Activated B cell treated with CpG ODN at 0.5 μM for 24 hours (primary cell): ENCODE results near the gene MAGEC3. TPM values are rescaled to one million over a fixed set of nuclear protein-coding genes. Genes with fewer than 3 reads are reported as not detected.

Source experiments
- ATAC-seq: fragments of 200-7000 bp; cut with Tn5 transposase; one replicate; pipeline ENCODE4 v1.10.0; 2021; ENCODE audit warnings: low read depth, mild to moderate bottlenecking, moderate library complexity
- CTCF ChIA-PET: fragments of 350-600 bp; sonication (Branson Sonifier 250); formaldehyde crosslinking; loops from one replicate; lab custom pipeline; 2021; ENCODE audit warnings: antibody characterized with exemption; lab: Charles Lee
- POLR2A ChIA-PET: fragments of 350-600 bp; sonication (Branson Sonifier 250); formaldehyde crosslinking; loops from one replicate; lab custom pipeline; 2021; ENCODE audit warnings: antibody characterized with exemption; lab: Charles Lee
- DNase-seq: peaks from one replicate; pipeline ENCODE4 v3.0.0; 2022
- H3K27ac Mint-ChIP-seq: one replicate; pipeline ENCODE4 v1.8.0; 2020; ENCODE audit warnings: mixed read lengths
- H3K27me3 Mint-ChIP-seq: one replicate; pipeline ENCODE4 v1.8.0; 2021; ENCODE audit warnings: mixed read lengths
- H3K36me3 Mint-ChIP-seq: one replicate; pipeline ENCODE4 v1.8.0; 2021; ENCODE audit warnings: low read depth, mixed read lengths
- H3K4me1 Mint-ChIP-seq: one replicate; pipeline ENCODE4 v1.8.0; 2021; ENCODE audit warnings: mixed read lengths
- H3K4me3 Mint-ChIP-seq: one replicate; pipeline ENCODE4 v1.8.0; 2020; ENCODE audit warnings: mild to moderate bottlenecking, mixed read lengths
- H3K9me3 Mint-ChIP-seq: one replicate; pipeline ENCODE4 v1.8.0; 2020; ENCODE audit warnings: mixed read lengths
- intact Hi-C: fragments of 100-400 bp; cut with micrococcal nuclease; formaldehyde crosslinking; loops from one replicate; pipeline ENCODE4 v1.15.1; 2024
- total RNA-seq: library from RNA; stranded (reverse); gene quantifications from 2 replicates; pipeline ENCODE4 v1.2.3, GENCODE V29; 2022
- TF ChIP-seq, protein P1 (sequence below): fragments of 200-600 bp; IDR thresholded peaks from one replicate; pipeline ENCODE4 v1.8.0; 2022; ENCODE audit warnings: antibody characterized with exemption, mild to moderate bottlenecking

The MAGEC3 gene
- total RNA-seq, 1 donor from 2014 or later: not detected

DNA sequence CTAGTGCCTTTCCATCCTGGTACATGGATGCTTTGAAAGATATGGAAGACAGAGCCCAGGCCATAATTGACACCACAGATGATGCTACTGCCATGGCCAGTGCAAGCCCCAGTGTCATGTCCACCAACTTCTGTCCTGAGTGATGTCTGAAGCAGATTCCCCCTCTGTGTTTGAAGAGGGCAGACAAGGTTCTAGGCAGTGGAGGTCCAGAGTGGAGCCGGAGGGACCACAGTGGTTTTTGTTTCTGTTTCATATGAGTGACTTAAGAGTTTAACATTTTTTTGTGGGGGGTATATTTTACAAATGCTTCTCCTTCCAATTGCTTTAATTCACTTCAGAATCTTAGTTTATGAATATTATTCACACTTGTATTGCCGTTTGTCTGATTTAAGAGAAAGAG lies 59.6 kb downstream of the MAGEC3 start:
- CTCF ChIA-PET: no interaction called here
- Mint-ChIP-seq H3K27me3 (no peaks in the 10 kb centered on the region), H3K9me3 (no peaks in the 10 kb centered on the region), H3K27ac (no peak overlapping the region), H3K36me3 (no peaks in the 10 kb centered on the region), H3K4me3 (no peak overlapping the region), H3K4me1 (no peaks in the 10 kb centered on the region)
- no peak for ATAC-seq
- intact Hi-C loops: no loop called here
- POLR2A ChIA-PET: no interaction called here
- TF ChIP-seq, protein P1, sequence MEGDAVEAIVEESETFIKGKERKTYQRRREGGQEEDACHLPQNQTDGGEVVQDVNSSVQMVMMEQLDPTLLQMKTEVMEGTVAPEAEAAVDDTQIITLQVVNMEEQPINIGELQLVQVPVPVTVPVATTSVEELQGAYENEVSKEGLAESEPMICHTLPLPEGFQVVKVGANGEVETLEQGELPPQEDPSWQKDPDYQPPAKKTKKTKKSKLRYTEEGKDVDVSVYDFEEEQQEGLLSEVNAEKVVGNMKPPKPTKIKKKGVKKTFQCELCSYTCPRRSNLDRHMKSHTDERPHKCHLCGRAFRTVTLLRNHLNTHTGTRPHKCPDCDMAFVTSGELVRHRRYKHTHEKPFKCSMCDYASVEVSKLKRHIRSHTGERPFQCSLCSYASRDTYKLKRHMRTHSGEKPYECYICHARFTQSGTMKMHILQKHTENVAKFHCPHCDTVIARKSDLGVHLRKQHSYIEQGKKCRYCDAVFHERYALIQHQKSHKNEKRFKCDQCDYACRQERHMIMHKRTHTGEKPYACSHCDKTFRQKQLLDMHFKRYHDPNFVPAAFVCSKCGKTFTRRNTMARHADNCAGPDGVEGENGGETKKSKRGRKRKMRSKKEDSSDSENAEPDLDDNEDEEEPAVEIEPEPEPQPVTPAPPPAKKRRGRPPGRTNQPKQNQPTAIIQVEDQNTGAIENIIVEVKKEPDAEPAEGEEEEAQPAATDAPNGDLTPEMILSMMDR: no peak
- no peak for DNase-seq

DNA sequence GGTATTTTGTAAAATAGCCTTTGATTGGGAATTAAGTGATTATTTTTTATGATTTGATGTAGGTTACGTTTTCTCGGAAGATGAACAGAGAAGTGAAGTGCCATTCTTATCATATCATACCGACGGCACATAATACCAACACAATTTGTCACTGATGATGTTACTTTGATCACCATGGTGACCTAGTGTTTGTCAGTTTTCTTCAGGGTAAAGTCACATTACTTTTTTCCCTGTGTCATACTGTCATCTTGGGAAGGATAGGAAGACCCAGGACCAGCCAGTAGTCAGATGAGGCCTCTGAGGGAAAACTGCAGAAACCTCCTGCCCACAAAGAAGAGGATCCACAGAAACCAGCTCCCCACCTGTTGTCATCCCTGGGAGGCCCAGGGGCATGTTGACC lies 64.2 kb downstream of the MAGEC3 start:
- TF ChIP-seq, protein P1: no peak
- Mint-ChIP-seq H3K4me1 (no peaks in the 10 kb centered on the region), H3K36me3 (no peaks in the 10 kb centered on the region), H3K27ac (no peak overlapping the region), H3K9me3 (no peaks in the 10 kb centered on the region), H3K4me3 (no peak overlapping the region), H3K27me3 (no peaks in the 10 kb centered on the region)
- intact Hi-C loops: no loop called here
- ChIA-PET POLR2A (no interaction called here), CTCF (no interaction called here)
- ATAC-seq (no peak), DNase-seq (no peak)

DNA sequence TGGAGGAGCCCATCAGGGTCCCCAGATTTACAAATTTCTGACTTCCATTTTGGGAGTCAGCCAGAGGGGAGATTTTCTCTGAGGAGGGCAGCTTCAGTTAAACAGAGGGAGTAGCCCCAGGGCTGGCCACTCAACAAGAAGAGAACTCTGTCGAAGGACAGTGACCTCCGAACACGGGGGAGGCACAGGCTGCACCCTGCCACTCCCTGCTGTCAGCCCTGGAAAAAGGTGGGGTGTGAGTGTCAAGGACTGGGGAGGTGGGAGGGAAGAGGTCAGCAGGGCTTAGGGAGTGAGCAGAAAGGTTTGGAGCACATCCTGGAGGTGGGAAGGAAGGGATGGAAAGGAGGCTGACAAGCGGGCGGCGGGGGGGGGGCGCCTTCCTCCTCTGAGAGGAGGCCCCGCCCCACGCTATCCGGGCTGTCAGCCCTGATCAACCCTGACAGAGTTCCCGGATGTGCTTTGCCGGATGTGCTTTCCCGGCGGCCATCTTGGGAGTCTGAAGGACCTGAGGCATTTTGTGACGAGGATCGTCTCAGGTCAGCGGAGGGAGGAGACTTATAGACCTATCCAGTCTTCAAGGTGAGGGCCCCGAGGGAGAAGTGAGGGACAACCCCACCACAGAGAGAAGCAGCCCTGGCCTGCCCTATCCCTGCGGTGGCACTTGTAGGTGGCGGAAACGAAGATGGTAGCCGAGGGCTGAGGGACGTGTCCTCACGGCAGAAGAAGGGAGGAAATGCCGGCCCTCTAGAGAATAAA lies 65.5 kb downstream of the MAGEC3 start, which contains the start of gene MAGEC1:
MAGEC1 (plus strand) TSS at position 495 of the 756 bp plus-strand sequence. CDS start 1,179 bp downstream, outside the sequence.
- H3K27ac Mint-ChIP-seq: no peak within 1 kb of the TSS
- DNase-seq (no peak), ATAC-seq (no peak)
- H3K4me3 Mint-ChIP-seq: no peak within 1 kb of the TSS
- H3K27me3 Mint-ChIP-seq: no peaks in the 10 kb centered on the region
- ChIA-PET POLR2A (no interaction called here), CTCF (no interaction called here)
- no peaks in the 10 kb centered on the region for H3K4me1 Mint-ChIP-seq
- intact Hi-C loops: no loop called here
- TF ChIP-seq, protein P1: no peak
- no peaks in the 10 kb centered on the region for H3K36me3 Mint-ChIP-seq
- H3K9me3 Mint-ChIP-seq: no peaks in the 10 kb centered on the region

DNA sequence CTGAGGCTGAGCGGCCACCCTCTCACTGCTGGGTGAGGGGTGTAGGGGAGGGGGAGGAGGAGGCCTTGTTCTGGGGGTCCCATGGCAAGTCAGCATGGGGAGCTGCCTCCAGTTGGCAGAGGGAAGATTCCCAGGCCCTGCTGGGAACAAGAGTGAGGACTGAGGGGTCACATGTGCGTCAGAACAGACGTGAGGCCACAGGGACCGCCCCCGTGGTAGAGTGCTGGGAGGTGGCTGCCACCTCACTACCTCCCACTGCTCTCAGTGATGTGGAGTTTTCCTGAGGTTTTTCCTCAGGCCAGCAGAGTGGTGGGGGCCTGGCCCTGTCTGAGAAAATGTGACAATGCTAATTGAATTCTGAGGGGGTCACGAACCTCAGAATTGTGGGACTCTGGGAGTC lies 66.1 kb downstream of the MAGEC3 start:
- Mint-ChIP-seq H3K9me3 (no peaks in the 10 kb centered on the region), H3K27ac (no peak overlapping the region), H3K4me1 (no peaks in the 10 kb centered on the region), H3K4me3 (no peak overlapping the region), H3K36me3 (no peaks in the 10 kb centered on the region), H3K27me3 (no peaks in the 10 kb centered on the region)
- no peak for DNase-seq
- POLR2A ChIA-PET: no interaction called here
- TF ChIP-seq, protein P1: no peak
- intact Hi-C loops: no loop called here
- CTCF ChIA-PET: no interaction called here
- no peak for ATAC-seq

DNA sequence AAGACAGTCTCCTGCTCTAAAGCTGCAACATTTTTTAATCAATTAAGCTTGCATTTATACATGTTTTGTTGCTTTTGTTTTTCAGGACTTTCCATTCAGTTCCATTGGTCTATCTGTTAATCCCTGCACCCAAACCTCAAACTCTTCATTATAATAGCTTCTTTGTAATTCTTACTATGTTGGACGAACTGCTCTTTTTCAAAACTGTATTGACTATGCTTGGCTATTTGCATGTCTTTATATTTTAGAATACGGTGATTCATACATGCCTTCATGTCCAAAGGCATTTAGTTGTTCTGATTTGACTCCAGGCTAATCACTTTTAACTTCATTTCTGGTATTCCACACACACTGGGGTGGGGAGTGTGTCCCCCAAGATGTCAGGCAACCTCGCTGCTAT lies 79.7 kb downstream of the MAGEC3 start:
- ATAC-seq: no peak

More for the DNA sequence above, 79.7 kb downstream of the MAGEC3 start:
- ChIA-PET POLR2A (no interaction called here), CTCF (no interaction called here)
- DNase-seq: no peak
- intact Hi-C loops: no loop called here
- H3K36me3 Mint-ChIP-seq: no peaks in the 10 kb centered on the region
- H3K27ac Mint-ChIP-seq: no peak overlapping the region
- H3K4me1 Mint-ChIP-seq: no peaks in the 10 kb centered on the region
- TF ChIP-seq, protein P1: no peak
- H3K9me3 Mint-ChIP-seq: no peaks in the 10 kb centered on the region
- no peak overlapping the region for H3K4me3 Mint-ChIP-seq
- H3K27me3 Mint-ChIP-seq: no peaks in the 10 kb centered on the region
